GM04503 (cell line): ENCODE measurements around the gene TMEM132C.
"Not testable (repeated sequence)": the region's sequence is repeated elsewhere in the genome, so short reads cannot be mapped to it uniquely, and the experiment has no call there.

Experiments used
- DNase-seq: peaks from one replicate; pipeline ENCODE4 v3.0.0-alpha.2; 2012; ENCODE audit warnings: low read depth

Gene TMEM132C

DNA sequence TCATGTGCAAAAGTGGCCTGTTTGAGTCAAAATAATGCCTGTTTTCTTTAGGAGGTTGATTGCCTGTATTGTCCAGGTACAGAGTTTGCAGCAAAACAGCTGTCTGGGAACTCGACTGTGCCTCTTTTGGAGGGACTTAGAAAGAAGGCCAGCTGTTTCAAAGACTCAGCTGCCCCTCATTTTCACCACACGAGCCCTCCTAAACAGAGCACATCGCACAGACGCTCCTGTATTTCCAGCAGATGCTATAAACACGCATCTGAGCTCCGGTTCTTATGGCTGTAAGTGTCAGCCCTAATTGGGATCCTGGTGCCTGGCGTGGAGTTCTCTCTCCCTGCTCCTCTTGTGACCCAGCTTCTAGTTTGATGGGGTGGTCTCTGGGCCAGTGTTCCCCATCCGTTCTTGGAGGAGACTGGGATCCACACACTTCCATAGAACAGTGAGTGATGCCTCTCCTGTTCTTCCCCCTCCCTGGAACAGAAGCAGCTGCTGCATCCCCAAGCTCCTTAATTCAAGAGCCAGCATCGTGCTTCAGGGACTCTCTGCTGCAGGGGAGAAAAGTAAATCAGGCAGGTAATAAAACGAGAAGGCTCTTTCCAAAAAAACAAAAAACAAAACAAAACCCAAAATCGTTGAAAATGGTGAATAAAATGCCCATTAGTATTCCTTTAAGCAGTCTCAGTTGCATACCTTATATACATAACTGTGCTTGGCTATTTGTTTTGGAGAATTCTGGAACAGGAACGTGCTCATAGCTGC, 287.8 kb downstream of the TMEM132C start:
- no peak for DNase-seq

DNA sequence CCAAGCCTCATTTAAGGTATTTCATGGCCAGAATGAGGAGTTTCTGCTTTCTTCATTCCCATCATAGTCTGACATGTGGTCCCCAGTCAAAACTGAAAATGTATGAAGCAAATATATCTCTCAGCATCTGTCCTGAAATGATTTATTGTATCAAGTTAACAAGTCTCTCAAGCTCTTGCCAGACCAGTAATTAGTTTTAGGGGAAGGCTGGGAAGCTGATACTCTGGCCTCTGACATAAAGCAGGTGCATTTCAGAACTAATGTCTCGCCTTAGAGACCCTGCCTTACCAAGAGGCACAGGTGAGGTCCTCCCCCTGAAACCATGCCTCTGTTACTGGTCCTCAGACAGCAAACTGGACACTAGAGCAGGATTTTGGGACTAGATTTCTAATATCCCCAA, 290.3 kb downstream of the TMEM132C start:
- DNase-seq: no peak

DNA sequence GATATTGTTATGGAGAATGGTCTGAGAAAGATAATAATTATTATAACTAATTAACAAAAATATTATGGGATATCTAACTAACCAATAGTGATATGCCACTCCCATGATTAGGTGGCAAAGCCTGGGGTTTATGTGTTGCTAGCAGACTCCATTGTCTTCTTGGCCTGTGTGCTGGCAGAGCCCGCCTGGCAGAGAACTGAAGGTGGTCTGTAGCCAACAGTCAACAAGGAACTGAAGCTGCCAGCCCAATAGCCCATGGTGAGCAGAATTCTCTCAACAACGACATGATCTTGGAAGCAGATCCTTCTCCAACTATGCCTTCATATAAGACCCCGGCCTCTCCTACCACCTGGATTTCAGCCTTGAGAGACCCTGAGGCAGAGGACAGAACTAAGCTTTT, 298.0 kb downstream of the TMEM132C start:
- DNase-seq: no peak

DNA sequence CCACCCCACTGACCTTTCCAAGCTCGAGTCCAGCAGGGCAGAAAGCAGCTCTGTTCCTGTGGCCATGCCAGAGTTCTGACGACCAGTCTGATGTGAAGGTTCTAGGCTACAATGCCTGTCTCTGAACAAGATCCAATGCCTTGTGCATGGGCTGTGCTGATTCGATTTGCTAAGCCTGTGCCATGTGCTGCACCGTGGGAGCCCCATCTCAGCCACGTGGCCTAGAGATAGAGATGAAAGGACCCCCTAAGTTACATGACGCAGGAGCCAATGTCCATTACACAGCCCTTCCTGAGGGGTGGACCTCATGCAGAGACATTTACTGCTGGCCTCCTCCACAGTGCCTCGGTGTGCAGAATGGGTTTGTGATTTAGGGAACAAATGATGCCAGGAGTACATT, 300.8 kb downstream of the TMEM132C start:
- no peak for DNase-seq

DNA sequence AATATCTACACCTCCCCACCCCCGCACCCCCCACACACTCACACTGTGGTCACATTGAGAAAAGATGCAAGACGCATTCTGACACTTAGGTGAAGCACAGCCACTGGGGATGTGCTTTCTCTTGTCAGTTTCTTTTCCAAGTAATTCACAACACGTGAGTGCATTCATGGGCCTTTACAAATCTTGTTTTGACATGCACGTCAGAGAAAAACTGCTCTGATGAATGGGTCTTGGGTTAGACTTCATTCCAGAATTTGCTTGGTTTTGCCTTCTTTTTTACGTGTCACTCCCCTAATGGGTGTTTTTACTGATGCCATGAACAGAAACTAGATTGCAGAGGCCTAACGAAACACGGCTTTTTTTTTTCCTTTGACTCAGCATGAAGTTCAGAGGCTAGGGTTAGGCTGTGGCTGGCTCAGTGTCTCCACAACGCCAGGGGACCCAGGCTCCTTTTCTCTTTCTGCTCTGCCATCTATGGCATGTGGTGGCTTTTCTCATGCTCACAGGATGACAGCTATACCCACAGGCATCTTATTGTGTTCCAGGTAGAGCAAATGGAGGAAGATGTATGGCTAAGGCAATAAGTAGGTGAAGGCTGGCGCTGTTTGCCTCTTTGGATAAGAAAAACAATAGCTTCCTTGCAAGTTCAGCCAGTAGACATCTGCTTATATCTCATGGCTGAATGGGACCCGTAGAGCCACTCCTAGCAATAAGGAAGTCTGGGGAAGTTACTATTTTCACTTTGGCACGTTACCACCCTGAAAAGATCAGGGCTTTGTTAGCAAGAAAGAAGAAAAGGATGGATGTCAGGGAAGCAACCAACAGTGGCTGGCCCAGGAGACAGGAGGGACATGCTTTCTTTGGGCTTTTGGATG, 303.5 kb downstream of the TMEM132C start:
- DNase-seq: no peak

DNA sequence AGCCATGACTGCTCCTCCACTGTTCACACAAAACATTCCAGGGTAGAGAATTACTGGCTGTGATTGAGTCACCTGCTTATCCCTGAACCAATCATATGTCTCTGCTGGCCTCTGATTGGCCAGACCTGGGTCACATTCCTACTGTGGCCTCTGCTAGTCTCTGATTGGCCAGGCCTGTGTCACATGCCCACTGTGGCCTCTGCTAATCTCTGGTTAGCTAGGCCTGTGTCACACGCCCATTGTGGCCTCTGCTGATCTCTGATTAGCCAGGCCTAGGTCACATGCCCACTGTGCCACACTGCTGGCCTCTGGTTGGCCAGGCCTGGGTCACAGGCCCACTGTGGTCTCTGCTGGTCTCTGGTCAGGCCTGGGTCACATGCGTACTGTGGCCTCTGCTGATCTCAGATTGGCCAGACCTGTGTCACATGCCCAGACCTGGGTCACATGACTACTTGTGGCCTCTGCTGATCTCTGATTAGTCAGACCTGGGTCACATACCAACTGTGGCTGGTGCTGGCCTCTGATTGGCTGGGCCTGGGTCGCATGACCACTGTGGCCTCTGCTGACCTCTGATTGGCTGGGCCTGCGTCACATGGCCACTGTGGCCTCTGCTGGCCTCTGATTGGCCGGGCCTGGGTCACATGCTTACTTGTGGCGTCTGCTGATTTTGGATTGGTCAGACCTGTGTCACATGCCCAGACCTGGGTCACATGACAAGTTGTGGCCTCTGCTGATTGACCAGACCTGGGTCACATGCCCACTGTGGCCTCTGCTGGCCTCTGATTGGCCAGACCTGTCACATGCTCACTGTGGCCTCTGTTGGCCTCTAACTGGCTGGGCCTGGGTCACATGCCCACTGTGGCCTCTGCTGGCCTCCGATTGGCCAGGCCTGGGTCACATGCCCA, 305.2 kb downstream of the TMEM132C start:
- no peak for DNase-seq

DNA sequence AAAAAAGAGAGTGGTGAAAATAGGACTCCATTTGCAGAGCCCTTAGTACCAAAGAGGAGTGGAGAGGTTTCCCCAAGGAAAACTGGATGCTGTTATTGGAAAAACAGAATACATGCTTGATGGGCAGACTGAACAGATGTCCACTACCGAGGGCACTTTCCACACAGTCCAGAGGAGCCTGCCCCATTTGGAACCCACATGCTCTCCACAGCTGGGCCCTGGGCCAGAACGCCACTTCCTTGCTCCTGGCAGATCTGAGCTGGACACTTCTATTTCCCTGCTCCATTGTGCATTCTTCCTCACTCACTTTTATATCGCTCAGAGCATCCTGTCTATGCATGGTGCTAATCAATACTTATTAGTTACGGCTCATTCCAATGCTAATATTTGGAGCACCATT, 306.9 kb downstream of the TMEM132C start:
- no peak for DNase-seq

DNA sequence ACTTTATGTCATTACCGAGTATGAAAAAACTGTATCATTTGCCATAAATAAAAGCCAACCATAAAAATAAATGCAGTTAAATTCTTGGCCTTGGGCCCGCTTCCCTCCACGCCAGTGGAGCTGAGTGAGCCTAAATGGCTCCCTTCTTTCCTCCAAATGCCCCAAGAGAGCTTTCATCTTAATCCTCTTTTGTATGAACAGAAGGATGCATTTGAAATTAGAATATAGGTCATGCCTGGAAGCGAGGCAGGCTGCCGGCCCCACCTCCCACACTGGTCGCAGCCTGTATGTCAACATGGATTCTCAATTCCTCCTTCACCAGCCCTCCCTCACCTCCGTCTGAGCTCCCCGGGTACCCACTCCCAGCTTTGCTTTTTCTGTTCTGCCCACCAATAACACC, 311.1 kb downstream of the TMEM132C start:
- no peak for DNase-seq

DNA sequence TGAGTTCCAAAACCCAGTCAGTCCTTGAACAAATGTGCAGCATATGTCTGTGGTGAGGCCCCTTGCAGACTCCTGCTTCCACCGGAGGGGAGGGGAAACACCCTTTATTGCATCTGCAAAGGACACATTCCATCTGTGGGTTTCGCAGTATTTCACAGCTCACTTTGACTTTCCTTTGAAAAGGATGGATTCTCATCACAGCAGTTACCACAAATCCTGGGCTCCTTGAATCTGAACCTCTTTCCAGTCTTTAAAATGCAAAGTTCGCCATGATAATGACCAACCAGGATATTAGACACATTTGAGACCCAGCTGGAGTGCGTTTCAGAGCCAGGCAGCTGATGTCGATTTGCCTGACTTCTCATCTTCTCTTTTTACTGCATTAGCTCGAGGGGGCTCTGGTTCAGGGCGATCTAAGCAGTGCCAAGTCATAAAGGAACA, 314.4 kb downstream of the TMEM132C start:
- no peak for DNase-seq

DNA sequence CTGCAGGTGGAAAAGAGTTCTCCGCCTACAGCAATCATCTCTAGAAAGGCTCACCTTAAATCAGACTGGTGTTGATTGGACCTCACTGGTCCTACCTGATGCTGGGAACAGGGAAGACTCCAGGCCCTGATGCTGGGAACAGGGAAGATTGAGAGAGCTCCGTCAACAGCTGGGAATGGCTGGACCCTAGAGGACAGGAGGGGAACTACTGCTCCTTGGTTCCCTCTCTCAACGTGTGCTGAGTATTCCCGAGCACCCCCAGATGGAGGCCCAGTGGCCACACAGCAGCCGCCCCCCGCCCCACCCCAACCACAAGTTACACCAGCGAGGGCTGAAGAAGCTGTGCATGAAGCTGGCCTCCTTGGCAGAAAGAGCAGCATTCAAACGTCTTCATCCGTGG, 316.5 kb downstream of the TMEM132C start:
- DNase-seq: no peak

DNA sequence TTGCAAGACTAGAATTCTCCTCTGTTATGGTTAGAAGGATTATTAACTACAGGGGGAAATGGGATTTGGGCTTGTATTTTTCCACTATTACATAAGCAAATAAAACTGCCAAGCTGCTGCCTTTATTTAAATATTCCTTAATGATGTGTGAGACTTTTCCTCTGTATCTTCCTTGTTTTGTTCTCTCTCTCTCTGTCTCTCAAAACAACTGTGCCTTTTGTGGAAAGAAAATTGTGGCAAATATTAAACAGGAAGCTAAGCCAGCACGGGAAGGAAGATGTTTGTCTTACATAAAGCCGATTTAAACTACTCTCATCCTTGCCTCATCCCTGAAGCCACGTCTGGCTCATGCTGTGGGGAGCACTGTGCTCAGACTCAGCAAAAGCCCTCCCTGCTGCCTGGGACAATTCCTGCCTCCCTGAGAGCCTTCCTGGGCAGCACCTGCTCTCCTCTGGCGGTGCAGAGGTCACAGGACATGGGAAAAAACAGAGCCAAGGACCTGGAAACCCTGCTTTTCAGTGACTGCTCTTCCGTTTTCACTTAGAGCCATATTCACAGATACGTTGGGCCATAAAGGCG, 319.6 kb downstream of the TMEM132C start:
- DNase-seq: no peak

DNA sequence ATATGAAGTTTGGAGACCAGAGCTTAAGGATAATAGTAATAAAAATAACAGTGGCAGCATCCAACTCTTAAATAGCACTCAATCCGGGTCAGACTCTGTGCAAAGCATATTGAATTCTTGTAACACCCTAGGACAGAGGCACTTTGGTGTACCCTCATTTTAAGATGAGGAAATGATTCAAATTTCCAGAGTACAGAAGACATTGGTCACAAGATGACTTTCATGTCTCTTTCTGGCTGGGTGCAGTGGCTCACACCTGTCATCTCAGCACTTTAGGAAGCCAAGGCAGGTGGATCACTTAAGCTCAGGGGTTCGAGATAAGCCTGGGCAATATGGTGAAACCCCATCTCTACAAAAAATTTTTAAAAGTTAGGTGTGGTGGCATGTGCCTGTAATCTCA, 320.9 kb downstream of the TMEM132C start:
- DNase-seq: no peak

DNA sequence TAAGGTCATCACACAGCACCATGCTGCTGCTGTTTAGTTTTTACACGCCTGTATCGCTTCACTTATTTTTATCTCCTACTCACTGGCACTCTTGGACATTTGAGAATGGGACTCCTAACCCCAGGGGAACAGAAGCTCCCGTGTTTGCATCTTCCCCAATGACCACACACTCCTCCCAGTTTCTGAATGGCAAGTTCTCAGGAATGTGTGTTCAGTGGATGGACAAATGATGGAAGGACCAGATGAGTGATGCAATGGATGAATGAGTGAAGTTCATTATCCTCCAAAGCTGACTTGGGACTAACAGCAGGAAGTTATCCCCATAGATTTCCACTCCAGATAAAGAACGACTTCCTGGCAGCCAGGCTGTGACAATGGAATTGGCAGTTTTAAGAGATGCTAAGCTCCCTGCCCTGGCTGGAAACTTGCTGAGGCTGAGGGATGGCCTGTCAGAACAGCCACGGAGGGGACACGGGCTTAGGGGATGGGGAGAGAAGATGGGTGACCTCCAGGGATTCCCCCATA, 325.3 kb downstream of the TMEM132C start:
- no peak for DNase-seq

DNA sequence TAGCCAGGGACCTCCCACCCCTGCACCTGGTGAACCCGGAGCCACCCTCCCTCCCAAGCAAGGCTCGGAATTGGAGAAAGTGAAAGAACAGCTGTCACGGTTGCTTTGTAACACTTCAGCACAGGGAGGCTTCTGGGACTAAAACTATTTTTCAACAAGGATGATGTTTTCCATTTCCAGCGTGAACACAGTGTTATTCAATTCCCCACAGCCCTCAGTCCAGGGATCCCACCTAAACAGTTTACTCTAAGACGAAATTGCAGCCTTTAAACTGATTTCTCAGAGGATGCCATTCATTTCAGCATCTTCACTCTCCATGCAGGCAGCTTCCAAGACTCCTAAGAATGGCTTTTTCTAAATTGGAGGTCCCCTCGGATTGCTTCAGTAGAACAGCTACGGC, 327.6 kb downstream of the TMEM132C start:
- DNase-seq: no peak

DNA sequence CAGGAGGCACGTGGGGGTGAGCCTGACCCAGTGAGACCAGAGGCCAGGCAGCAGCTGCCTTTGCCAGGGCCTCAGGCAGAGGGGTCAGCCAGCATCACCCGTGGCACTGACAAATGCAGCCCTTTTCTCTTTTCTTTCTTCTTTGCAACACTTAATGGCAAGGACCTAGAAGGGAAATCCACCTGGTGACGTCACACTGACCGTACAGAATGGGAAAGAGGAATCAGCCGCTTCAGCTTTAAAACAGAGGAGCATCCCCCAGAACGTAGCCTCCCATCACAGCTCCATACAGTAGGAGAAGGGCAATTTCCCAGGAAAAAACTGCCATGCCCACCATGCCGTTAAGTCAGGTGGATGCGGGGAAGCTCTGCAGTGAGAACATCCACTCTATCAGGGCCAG, 328.6 kb downstream of the TMEM132C start:
- DNase-seq: no peak

DNA sequence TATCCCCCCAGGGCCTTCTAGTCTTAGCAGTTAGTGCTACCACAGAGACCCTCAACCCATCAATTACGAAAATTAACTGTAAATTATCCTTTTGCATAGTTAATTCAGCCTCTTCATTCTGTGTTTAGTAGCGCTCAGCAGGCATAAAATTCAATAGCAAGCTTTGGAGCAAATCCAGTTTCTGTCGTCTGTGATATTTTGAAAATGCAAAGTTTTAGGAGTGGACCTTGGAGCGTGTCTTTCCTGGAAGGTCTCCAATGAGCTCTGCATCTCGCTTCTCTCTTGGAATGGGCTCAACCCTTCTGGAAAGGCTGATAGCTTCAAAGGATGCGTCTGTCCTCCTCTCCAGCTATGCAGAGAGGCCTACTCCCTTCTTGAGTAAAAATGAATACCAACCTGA, 333.9 kb downstream of the TMEM132C start:
- no peak for DNase-seq

DNA sequence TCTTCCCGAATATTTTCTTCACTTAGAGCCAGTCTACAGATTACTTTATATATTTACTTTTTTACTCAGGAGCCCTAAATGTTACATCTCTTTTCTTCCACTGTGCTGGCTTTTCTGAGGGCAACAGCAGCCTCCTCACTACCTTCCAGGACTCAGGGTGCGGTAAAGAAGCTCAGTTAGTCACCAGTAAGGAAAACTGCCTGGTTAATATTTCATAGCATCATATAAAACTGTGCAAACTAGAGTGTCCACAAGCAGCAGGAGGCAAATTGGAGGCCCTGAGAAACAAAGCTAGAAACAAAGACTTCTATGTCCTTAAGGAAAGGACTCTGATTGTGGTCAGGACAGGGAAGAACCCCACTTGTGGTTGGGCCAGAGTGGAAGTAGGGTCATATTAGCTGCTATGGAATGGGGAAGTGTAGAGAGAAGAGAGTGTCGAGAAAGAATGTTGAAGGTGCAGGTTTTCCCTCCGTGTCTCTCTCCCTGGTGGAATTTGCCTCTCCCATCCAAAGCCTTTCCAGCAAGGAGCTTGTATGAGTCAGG, 336.7 kb downstream of the TMEM132C start:
- no peak for DNase-seq

DNA sequence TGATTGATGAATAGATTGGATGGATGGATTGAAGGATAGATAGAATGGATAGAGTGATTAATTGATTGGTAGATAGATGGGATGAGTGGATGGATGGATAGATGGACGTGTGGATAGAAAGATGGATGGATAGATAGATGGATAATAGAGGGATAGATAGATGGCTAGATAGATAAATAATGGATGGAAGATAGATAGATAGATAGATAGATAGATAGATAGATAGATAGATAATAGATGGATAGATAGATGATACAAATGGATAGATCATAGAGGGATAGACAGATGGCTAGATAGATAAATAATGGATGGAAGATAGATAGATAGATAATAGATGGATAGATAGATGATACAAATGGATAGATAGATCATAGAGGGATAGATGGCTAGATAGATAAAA, 337.2 kb downstream of the TMEM132C start:
- not testable (repeated sequence) for DNase-seq

DNA sequence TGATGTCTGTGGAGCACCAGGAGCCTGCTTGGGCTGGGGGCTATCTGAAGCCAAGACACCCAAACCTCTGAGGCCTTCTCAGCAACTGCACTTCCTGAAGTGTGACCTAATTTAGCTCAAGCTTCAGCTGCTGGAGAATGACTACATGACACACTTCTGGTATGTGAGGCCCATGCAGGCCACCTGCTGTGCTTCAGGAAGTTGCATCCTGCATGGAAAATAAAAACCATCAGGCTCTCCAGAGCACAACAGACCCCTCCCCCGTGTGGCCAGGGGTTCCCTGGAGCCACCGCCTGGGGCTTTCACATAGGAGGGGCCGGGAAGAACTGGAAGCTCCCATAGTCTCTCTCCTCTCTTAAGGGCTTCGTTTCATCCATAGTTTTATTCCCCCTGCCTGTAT, 339.1 kb downstream of the TMEM132C start:
- DNase-seq: no peak

DNA sequence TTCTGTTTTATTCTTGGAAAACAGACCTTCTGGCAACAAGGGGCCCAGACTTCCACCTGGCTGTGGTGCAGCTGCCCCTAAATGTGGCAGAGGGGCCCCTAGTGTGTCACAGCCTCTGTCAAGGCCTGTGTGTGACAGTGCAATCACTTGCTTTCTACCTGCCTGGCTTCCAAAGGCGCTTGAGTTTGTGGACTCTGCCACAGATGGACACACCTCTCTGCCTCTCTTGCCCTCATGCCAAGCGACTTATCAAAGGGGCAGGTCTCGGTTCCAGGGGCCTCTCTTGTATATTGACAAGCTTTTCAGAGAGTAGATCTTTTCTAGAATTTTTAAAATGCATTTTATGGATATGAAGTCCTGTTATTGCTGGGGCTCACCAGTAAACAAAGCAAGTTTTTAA, 339.6 kb downstream of the TMEM132C start:
- no peak for DNase-seq

DNA sequence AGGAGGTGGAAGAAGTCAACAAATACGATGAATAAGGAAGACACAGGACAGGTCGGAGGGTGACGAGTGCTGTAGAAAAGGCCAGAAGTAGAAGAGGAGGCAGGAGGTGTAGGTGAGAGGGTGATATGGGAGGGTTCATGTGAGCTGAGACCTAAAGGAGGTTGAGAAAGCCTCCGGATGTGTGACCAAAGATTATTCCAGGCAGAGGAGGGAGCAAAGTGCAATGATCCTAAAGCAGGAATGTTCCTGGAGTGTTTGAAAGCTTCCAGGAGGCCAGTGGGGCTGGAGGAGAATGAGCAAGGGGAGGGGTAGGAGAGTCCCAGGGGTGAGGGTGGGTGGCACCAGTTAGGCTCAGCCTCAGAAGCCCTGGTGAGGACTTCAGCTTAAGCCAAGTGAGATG, 340.0 kb downstream of the TMEM132C start:
- no peak for DNase-seq
